Measurements from ENCODE around the gene TPM2.

Gene TPM2
- 4.9 to 26.7 (median 11.2) reads per million in 4 experiments for total RNA-seq

DNA sequence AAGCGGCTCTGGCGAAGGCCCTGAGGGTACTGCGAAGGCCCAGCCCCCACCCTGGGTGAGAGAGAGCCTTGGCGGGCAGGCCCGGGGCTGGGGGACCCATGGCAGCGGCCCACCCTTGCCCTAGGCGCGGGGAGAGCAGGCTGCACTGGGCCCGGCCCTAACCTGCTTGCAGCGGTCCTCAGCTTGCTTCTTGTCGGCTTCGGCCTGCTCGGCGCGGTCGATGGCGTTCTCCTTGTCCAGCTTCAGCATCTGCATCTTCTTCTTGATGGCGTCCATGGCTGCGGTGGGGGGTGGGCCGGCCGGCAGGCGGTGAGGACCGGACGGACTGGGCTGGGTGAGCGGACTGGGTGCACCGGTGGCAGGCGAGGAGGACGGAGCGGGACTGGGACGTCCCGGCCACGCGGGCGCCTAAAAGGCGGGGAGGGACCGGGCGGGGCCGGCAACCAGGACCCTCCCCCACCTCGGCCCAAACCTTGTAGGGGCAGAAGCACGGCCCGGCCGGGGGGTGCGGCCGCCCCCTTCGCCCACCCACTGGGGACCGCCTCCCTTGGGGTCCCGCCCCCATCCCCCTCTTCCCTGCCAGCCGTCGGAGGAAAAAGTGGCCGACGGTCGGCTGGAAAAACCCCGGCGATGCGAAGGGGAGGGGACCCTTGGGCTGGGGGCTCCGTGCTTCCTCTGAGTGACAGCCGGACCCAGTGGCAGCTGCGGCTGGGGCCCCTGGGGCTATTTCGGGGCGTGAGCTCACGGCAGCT, at the start of gene TPM2:
Gene TPM2 (minus strand): TSS at position 384 of the 752 bp plus-strand sequence. CDS start 108 bp downstream, at position 276.
- DNase-seq: no peak

DNA sequence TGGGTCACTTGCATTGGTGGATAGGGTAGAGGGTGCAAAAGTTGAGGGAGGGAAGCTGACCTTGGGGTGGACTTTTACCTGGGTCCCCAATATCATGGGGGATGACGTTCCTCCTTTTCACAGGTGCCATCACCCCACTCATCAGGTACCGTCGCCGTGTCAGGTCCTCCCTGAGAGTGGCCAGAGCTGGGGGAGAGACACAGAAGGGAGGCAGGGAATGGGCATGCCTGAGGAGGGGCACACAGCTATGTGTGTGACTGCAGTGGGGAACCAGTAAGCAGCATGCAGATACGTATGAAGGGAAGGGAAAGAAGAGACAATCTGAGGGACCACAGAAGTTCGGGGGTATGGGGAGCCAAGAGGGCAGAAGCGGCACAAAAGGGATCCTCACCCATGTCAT, 49.2 kb upstream of the TPM2 start:
- no peak for DNase-seq

DNA sequence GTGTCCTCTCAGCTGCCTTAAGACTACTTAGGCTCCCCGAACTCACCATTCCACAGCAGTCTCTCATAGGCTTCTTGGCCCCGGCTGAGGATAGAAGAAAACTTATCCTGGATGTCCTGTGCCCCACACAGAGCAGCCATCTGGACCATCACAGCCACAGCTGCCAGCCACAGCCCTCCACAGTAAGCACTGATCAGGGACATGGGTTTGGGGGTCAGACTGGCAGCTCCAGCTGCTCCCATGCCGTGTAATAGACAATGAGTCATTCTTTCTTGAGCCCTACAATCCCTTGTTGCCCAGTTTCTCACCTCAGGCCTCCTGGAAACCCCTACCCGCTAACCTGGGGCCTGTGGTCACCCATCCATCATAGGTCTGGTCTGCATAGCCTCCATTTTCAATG, 48.5 kb upstream of the TPM2 start:
- no peak for DNase-seq

DNA sequence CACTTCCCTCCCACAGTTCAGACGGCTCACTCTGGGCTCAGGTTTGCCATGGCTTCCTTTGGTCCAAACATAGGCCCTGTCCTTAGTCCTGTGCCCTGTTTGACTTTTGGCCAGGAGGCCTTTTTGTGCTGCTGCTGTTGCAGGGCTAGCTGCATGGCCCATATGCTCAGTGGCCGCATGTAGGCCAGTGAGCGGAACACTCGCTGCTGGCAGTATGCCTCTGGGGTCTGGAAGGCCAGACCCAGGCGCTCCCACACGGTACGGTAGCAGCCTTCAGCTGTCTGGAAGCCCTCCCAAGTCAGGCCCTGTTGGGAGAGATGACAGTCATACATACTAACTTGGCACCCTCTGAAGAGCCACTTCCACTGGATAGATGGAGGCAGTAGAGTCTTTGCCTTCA, 47.4 kb upstream of the TPM2 start:
- DNase-seq: no peak

DNA sequence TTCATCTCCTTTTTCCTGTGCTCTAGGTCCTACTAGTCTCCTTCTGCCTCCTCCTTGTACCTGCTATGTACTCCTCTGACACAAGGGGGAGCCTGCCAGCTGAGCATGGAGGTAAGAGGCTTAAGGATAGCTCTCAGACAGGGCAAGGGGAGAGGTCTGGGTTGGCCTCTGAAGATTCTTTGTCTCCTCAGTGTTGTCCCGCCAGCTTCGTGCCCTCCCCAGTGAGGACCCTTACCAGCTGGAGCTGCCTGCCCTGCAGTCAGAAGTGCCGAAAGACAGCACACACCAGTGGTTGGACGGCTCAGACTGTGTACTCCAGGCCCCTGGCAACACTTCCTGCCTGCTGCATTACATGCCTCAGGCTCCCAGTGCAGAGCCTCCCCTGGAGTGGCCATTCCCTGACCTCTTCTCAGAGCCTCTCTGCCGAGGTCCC, 46.5 kb upstream of the TPM2 start:
- peak; percentile 28 for DNase-seq

DNA sequence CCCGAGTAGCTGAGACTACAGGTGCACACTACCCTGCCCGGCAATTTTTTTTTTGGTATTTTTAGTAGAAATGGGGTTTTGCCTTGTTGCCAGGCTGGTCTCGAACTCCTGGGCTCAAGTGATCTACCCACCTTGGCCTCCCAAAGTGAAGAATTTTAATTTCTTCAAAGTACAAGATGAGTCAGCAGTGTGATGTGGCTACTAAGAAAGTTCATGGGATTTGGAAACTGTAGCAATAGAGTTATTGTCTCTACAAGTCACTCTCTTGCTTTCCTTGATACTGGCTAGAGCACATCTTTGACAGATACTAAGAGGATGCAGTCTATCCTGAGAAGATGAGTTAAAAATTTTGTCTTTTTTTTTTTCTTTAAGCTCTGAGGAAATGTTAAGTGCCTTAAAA, 44.4 kb upstream of the TPM2 start:
- DNase-seq: no peak

DNA sequence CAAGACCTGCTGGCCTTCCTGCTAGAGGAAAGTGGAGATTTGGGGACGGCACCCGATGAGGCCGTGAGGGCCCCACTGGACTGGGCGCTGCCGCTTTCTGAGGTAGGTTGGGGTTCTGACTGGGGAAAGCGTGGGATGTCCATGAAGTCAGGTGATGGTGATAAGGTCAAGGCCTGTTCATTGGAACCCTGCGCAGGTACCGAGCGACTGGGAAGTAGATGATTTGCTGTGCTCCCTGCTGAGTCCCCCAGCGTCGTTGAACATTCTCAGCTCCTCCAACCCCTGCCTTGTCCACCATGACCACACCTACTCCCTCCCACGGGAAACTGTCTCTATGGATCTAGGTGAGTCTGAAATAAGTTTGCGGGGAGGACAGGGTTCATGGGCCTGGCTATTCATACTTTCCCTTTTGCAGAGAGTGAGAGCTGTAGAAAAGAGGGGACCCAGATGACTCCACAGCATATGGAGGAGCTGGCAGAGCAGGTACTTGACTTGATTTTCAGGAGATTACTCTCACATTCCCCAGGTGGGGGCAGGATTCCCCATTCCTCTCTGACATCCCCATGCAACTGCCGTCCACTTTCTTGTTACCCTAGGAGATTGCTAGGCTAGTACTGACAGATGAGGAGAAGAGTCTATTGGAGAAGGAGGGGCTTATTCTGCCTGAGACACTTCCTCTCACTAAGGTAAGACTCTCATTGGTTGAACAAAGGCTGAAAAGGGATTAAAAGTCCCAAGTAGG, 43.2 kb upstream of the TPM2 start:
- DNase-seq: no peak

DNA sequence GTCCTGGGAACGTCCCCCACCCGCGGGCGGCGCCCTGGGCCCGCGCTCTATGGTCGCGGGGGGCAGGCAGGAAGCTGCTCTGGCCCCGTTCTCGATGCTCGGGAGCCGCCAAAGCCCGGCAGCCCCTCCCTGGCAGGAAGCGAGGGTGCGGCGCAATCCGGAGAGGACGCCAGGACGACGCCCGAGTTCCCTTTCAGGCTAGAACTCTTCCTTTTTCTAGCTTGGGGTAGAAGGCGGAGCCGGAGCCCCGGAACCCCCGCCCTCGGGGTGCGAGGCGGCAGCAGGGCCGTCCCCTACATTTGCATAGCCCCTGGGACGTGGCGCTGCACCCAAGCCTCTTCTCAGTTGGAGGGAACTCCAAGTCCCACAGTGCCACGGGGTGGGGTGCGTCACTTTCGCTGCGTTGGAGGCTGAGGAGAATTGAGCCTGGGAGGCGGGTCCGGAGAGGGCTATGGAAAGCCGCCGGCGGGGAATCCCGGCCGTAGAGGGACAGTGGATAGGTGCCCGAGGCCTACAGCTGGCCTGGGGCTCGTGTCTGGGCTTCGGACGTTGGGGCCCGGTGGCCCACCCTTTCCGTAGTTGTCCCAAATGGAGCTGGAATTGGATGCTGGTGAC, 42.6 kb upstream of the TPM2 start, which contains the start of the genes CREB3 and TLN1:
Gene CREB3 (plus strand): TSS at position 482 of the 615 bp plus-strand sequence. CDS start 107 bp downstream, at position 589.
Gene TLN1 (minus strand): TSS at position 11 of the 615 bp plus-strand sequence. CDS start 6,501 bp downstream, outside the sequence.
- peak; percentile 95 for DNase-seq

DNA sequence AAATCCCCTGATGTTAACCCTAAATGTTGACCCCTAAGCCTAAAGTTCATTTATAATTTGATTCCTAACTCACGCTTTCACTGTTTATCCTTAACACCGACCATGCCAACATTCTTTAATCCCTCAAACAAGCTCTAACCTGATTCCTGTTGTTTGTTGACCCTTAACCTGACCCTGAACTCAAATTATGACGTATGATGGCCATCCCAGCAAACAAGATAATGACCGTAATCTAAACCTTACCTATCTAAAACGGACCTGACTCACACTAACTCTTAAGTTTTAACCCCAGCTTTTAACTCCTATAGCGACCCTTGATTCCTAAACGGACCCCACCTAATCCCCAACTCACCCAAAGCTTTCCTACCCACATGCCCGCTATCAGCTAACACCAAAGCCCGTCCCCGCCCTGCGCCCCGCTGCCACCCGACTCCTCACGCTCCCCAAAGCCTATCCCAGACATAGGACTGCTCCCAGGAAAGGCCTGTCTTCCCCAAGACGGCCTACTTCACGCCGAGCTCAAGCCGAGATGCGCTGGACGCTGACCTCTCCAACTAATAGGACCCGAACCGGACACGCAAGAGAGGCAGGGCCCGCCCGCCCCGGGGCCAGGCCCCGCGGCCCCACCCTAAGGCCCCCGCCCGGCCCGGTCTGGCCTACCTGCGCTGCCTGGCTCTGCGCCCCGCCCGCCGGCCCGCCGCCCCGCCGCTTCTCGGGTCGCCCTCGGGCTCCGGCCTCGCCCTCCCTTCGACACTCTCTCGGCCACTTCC, 41.9 kb upstream of the TPM2 start:
- DNase-seq: no peak

DNA sequence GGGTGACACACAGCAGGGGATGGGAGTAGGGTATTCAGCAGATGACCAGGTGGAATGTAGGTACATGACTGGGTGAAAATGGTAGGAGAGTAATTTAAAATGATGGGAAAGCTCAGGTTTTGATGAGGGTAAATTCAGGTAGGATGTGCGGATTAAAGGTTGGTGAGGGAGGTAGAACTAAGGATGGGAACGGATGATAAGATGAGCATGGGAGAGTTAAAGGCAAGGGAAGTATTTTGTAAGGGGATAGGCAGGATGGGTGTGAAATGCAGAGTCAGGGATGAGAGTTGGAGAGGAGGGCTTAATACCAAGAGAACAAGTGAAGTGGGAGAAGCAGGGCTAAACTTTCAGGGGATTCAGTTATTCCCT, 40.7 kb upstream of the TPM2 start:
- DNase-seq: no peak

DNA sequence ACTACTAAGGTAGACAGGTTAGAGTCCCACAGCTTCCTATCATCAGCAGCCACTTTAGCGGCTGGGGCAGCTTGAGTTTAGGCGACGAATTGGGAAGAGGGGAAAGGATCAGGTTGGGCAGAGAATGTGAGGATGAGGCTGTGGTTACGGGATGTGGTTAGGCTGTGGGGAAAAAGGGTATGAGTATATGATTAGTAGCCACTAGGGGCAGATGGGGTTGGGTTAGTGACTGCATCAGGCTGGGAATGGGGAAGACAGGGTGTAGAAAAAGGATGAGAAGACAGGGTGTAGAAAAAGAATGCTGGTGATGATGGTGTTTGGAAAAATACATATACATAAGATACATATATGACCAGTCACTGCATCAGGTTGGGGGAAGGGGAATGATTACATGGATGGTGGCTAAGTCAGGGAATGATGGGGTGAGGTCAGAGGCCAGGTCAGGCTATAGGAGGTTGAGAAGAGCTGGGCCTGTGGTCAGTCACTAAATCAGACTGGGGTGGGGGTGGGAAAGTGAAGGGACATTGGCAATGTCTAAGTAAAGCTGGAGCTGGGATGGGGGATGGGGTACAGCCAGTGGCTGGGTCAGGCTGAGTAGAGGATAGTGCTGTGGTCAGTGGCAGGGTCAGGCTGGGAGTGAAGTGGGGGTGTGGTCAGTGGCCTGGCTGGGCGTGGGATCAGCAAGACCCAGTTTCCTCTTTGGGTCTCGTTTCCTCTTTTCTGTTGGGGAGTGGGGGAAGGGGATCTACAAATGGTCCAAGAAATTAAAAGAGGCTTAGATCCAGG, 40.2 kb upstream of the TPM2 start:
- peak; percentile 5 for DNase-seq

DNA sequence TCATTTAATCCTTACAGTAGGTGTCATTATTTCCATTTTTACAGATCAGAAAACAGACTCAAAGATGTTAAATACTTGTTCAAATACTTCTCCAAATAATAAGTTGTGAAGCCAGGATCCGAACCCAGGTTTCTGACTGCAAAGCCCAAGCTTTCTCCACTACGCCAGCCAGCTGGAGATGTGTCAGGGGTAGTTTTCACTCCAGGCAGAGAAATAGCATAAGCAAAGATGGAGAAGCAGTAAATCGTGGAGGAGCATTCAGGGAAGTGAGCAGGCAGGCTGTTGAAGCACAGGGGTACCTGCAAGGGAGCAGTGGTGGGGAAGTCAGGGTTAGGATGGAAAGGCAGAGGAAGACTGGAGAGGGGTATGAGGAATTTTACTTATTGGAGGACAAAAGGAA, 39.4 kb upstream of the TPM2 start:
- no peak for DNase-seq

DNA sequence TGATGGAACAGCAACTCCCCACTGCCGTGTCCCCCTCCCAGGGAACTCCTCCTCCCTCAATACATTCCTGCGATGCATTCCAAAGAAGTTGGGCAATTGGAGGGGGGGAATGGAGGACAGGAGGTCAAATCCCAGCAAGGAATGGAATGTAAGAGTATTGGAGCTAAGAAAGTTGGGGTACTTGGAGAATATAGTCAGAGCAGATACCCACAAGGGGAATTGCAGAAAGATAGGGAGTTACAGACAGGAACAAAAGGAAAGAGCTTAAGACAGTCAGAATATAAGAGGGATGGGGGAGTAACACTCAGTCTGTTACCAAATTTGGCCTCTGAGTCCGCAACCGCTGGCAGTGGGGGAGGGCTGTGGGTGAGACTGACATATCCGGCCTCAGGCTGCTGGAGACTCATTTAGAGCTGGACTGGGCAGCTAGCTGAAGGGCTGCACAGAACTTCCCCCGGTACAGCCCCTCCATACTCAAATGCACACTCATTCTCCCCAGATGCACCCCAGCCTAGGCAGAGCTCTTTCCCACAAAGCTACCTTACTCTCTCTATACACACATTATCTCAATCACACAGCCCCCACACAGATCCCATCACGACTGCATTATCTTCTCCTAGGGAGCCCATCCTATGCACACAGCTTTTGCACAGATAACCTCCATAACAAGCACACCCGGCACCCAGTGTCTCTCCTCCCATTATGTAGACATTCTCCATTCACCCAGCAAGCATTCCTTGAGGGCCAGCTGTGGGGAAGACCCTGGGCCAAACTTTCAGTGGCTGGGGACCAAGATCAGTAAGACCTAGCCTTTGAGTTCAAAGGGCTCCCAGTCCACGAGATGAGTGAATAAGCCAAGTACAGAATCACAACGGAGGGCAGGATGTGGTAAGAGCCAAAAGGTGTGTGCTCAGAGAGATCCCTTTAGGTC, 38.6 kb upstream of the TPM2 start:
- no peak for DNase-seq

DNA sequence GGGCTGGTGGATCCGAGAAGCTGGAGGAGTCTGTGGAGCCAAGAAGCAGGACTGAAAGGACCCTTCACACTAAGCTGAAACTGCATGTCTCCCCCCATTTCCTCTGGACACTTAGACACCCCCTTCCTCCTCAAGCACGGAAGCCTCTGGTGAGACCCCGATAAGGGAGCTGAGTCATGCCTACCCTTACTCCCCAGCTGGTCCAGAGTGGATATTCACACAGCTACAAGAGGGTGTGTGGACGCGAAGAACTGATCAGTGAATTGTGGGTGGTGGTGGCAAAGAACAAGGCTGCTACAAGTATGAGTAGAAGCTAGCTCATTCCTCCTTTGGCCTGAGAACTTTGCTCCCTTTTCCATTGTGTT, 37.9 kb upstream of the TPM2 start:
- DNase-seq: no peak

DNA sequence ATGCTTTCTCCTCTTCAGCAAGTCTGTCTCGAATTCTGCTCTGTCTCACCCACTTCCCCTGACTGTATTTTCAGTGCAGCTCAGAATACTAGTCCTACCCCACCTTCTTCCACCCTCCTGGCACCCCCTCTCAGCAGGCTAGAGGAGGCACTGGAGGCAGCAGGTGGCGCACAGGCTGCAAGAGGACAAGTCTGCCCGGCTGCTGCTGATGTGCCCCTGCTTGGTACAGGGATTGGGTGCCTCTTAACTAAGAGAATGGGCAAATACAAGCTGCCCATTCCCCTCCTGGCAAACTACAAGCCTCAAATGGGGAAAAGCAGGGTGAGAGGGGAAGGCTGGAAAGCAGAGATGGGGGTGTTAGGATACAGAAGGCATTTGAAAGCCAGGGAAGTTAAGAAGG, 37.2 kb upstream of the TPM2 start:
- DNase-seq: no peak

DNA sequence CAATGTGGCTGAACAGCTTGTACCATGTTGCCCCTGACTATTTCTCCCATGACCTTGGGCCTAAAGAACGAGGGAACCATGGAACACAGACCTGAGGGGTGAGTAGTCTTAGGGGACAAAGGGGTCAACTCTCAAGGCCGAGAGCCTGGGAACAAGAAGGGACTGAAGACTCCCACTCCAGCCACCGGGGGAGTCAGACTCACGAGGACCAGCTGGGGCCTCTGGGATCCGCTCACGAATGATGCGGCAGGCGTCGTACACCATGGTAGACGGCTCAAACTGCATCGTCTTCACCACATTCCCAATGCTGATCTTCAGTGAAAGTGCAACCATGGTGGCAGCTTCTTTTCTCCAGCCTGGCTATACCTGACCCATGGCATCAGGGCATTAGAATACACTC, 35.6 kb upstream of the TPM2 start:
- DNase-seq: no peak

DNA sequence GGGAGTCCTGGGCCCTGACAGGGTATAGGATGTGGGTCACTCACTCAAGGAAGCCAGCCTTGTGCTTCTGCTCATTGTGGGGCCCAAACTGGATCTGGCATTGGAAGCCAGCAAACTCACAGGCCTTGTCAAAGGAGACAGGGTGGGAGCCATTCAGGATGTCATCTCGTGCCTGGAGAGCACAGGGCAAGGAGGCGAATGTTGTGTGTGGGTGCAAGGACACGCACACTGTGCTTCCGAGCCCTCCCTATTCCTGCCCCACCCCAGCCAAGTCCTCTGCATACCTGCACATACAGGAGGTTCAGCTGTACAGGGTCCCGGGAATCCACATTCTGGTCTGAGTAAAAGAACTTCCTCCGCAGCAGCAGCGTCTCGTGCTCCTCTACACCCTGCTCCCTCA, 34.2 kb upstream of the TPM2 start:
- no peak for DNase-seq

DNA sequence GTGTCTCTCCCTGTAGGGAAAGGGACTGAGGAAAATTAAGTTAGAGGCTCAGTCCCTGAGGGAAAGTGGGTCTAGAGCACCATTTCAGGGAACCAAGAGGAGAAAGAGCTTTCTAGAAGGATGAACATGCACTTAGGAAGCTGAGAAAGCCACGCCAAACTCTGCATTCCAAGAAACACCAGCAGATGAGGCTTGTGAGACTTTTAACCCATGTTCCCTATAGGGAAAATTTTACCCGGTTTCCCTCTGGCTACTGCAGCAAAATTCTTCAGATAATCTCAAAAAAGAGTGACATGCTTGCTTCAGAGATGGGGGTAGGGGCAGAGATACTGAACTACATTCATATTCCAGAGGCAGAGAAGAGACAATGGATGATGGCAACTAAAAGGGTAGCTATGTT, 33.7 kb upstream of the TPM2 start:
- DNase-seq: no peak

DNA sequence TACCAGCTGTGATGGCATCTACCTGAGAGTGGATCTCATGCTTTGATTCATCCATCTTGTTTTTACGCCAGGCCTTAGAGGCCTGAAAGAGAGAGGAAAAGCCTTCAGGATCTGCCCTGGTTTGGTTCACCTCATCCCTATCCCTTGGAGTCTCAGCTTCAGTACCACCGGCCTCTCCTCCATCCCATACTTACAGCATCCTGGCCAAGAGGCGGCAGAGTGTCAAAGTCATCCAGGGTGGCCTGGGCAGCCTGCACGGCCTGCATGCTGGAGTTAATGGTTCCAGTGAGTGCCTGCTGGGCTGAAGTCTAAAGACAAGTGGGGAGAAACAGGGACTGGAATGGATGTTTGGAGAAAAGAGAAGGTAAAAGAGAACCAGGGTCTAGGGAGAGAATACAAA, 29.8 kb upstream of the TPM2 start:
- no peak for DNase-seq

DNA sequence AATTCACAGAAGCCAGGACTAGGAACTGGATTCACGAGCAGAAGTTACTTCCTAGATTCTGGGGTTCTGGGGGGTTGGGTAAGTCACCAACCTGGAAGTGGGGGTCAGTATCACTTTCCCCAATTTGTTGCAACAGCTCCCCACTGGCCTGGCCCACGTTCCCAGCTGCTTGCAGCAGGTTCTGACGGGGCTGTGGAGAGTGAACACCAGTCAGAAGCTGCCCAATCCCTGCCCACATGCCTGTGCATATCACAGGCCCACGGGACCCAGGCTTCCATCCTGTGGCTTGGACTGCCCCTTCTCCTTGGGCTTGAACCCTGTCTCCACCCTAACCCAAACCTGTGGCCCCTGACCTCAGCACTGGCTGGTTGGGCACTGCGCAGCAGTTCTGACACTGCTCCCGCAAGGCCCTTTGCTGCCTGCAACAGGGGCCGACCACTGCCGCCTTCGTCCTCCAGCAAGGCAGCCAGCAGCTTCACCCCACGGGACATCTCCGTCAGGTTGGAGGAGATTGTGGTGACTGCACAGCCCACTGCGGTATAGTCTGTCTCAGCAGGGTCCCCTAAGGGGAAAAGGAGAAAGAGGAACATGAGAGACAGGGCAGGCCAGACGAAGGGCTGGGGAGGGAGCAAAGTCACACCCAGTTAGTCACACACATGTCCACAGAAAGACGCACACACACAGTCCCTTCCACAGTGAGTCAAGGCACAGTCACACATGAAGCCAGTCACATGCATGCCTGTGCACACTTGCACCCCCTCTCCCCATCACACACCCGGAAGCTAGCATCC, 29.2 kb upstream of the TPM2 start:
- DNase-seq: no peak
